ENCODE measurements around the gene GPR39.

Gene GPR39

DNA sequence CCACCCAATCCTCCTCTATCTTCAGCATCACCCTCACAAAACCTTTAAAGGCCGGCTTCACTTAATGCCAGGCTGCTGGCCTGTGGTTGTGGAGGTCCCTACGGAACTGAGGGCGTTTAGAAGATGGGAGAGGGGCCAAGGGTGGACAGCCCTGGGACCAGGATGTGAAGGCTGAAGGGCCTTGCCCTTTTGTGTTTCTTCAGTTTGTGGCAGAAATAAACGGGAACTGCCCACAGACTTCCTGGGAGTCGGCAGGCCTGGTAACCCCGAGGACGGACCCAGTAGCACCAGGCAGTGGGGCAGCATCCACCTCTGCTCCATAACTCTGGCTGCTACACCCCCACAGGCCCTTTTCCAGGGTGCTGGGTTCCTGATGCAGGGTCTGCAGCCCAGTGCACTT lies 202.1 kb downstream of the GPR39 start:
- in situ Hi-C loops (cut with MboI; ENCODE audit: low pct_unique_long_range_greater_than_20kb, low sequenced_read_pairs, unreplicated experiment): no loop called here
- TF ChIP-seq, protein P1, sequence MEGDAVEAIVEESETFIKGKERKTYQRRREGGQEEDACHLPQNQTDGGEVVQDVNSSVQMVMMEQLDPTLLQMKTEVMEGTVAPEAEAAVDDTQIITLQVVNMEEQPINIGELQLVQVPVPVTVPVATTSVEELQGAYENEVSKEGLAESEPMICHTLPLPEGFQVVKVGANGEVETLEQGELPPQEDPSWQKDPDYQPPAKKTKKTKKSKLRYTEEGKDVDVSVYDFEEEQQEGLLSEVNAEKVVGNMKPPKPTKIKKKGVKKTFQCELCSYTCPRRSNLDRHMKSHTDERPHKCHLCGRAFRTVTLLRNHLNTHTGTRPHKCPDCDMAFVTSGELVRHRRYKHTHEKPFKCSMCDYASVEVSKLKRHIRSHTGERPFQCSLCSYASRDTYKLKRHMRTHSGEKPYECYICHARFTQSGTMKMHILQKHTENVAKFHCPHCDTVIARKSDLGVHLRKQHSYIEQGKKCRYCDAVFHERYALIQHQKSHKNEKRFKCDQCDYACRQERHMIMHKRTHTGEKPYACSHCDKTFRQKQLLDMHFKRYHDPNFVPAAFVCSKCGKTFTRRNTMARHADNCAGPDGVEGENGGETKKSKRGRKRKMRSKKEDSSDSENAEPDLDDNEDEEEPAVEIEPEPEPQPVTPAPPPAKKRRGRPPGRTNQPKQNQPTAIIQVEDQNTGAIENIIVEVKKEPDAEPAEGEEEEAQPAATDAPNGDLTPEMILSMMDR (IDR thresholded peaks at IDR 0.05; ENCODE audit: extremely low read depth, insufficient read depth, missing control alignments): no peak
- no peak for DNase-seq (ENCODE audit: low spot score)

- TF ChIP-seq, protein P1 (IDR thresholded peaks at IDR 0.05; ENCODE audit: extremely low read depth, insufficient read depth, missing control alignments): no peak
- no peak for DNase-seq (ENCODE audit: low spot score)
- in situ Hi-C loops (cut with MboI; ENCODE audit: low pct_unique_long_range_greater_than_20kb, low sequenced_read_pairs, unreplicated experiment): no loop called here
These were observed 203.5 kb downstream of the GPR39 start for GRCh38 chr2:132620115-132620514.

DNA sequence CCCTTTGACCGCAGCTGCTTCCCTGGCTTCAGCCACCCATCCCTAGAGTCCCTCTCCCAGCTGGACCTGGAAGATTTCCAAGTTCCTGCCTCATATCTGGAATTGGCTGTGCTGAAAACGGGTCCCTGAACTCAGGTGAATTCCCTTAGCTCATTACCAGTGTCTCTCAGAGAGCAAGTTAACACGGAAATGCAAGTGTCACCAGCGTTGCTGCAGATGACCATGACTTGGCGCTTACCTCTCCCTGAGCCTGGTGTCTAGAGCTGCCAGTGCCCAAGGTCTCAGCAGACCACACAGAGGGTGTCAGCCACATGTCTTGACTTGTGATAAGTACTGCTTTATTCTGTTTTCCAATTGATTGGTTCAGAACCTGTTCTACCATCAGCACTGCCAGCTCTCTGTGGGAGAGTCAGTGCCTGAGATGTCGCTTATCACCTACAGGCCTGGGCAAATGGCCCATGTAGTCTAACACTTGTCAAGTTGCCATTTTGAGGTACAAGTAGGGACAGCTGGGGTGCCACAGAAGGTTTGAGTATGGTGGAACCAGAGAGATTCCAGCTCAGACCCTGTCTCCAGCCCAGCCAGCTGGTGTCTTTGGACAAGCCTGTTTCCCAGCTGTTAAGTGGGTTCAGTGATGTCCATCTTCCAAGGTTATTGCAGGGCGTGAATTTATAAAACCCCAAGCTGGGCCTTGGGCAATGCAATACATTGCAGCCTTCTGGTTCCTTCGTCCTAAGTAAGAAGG lies 204.7 kb downstream of the GPR39 start:
- no peak for DNase-seq (ENCODE audit: low spot score)
- in situ Hi-C loops (cut with MboI; ENCODE audit: low pct_unique_long_range_greater_than_20kb, low sequenced_read_pairs, unreplicated experiment): no loop called here
- TF ChIP-seq, protein P1 (IDR thresholded peaks at IDR 0.05; ENCODE audit: extremely low read depth, insufficient read depth, missing control alignments): no peak

DNA sequence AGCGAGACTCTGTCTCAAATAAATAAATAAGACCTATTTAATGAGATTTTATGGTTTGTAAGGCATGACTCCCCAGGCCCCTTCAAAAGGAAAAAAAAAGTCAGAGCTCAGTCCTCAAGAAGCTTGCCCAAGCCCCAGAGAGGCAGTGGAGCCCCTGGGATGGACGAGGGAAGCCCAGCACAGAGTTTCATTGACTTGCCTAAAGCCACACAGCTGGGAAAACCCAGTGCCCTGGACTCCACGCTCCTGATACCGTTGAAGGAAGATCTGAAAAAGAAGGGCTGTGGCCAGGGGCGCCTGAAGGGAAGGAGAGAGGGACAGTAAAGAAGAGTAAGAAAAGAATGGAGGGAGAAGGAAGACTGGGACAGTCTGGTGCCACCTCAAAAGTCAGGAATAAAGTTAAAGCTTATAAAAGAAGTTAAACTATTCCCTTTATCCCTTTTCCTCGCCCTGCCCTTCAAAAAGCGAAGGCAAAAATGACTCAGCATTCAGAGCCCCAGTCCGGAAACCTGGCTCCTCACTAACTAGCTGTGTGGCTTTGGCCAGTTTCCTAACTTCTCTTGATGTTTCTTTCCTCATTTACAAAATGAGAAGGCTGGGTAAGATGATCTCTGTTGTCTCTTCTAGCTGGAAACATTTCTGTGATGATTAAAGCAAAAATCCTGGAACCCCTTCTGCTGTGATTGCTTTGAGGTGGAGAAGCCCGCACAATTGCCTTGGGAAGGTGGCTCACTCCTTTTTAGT lies 206.7 kb downstream of the GPR39 start:
- in situ Hi-C loops (cut with MboI; ENCODE audit: low pct_unique_long_range_greater_than_20kb, low sequenced_read_pairs, unreplicated experiment): no loop called here
- DNase-seq (ENCODE audit: low spot score): no peak
- TF ChIP-seq, protein P1 (IDR thresholded peaks at IDR 0.05; ENCODE audit: extremely low read depth, insufficient read depth, missing control alignments): no peak

GRCh38 chr2:132627536-132627935 lies 210.9 kb downstream of the GPR39 start:
- no peak for DNase-seq (ENCODE audit: low spot score)
- TF ChIP-seq, protein P1 (IDR thresholded peaks at IDR 0.05; ENCODE audit: extremely low read depth, insufficient read depth, missing control alignments): no peak

DNA sequence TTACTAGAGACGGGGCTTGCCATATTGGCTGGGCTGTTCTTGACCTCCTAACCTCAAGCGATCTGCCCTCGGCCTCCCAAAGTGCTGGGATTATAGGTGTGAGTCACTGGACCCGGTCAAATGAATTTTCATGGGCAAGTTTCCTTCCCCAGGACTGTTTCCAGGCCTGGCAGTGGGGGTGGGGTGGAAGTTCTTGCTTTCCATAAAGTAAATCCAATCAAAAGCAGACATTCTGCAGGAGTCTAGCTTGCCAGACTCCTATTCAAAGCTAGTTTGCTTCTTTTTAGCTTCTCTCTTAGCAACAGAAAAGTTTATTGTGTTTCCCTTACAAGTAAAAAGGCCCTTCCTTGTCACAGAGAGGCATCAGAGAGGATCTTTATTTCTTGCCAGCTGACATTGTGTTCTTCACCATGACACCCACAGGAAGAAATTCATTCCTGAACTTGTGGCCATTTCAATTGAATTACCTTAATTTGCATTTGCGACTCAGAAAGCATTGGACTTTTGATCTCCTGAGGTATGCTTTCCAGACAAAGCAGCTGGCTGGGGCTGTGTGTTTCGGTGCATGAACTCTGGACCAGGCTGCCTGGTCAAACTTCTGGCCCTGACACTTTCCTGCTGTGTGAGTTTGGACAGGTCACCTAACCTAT lies 215.5 kb downstream of the GPR39 start:
- no peak for DNase-seq (ENCODE audit: low spot score)
- in situ Hi-C loops (cut with MboI; ENCODE audit: low pct_unique_long_range_greater_than_20kb, low sequenced_read_pairs, unreplicated experiment): no loop called here
- TF ChIP-seq, protein P1 (IDR thresholded peaks at IDR 0.05; ENCODE audit: extremely low read depth, insufficient read depth, missing control alignments): no peak

More at GRCh38 chr2:132627536-132627935, 210.9 kb downstream of the GPR39 start:
- in situ Hi-C loops (cut with MboI; ENCODE audit: low pct_unique_long_range_greater_than_20kb, low sequenced_read_pairs, unreplicated experiment): no loop called here

Measured in GM13977 (cell line).